GM06990 (cell line): ENCODE measurements around the gene KCTD20.

Experiments used
- DNase-seq: peaks from one replicate; pipeline ENCODE4 v3.0.0-alpha.2; 2011; ENCODE audit not compliant: insufficient read length; ENCODE audit errors: extremely low read depth
- H3K27me3 ChIP-seq: replicated peaks from 2 replicates; pipeline ENCODE4 v1.6.0; 2011; ENCODE audit warnings: low read length; ENCODE audit not compliant: control insufficient read depth, insufficient read depth
- H3K36me3 ChIP-seq: 2 replicates; pipeline ENCODE4 v1.5.1; 2011; ENCODE audit warnings: low read length; ENCODE audit not compliant: control insufficient read depth, insufficient read depth
- H3K4me3 ChIP-seq: replicated peaks from 2 replicates; pipeline ENCODE4 v1.5.1; 2011; ENCODE audit warnings: low read depth, mild to moderate bottlenecking, control low read depth, low read length
- CTCF ChIP-seq: IDR thresholded peaks from 2 replicates; pipeline ENCODE4 v1.5.1; 2011; ENCODE audit warnings: low read length, control low read depth, mild to moderate bottlenecking, inconsistent platforms; ENCODE audit not compliant: insufficient read depth, poor library complexity, severe bottlenecking

Gene KCTD20

GRCh38 chr6:36428911-36429310, 13.9 kb upstream of the KCTD20 start:
- no peaks in the 10 kb centered on the region for H3K36me3 ChIP-seq
- H3K4me3 ChIP-seq = no peak overlapping the region
- no peak for DNase-seq
- no peaks in the 10 kb centered on the region for H3K27me3 ChIP-seq
- peak; percentile 35 for TF ChIP-seq CTCF

- no peaks in the 10 kb centered on the region for H3K27me3 ChIP-seq
- no peaks in the 10 kb centered on the region for H3K36me3 ChIP-seq
- no peak for TF ChIP-seq CTCF
- no peak overlapping the region for H3K4me3 ChIP-seq
- no peak for DNase-seq
These were observed 12.4 kb upstream of the KCTD20 start for GRCh38 chr6:36430351-36430750.

GRCh38 chr6:36431197-36431596, 11.6 kb upstream of the KCTD20 start:
- Histone ChIP-seq H3K36me3 (no peaks in the 10 kb centered on the region), H3K4me3 (no peak overlapping the region), H3K27me3 (no peaks in the 10 kb centered on the region)
- DNase-seq = no peak
- no peak for TF ChIP-seq CTCF

- TF ChIP-seq CTCF = no peak
- Histone ChIP-seq H3K36me3 (no peaks in the 10 kb centered on the region), H3K4me3 (no peak overlapping the region), H3K27me3 (no peaks in the 10 kb centered on the region)
- DNase-seq = no peak
These were observed 10.6 kb upstream of the KCTD20 start for GRCh38 chr6:36432151-36432671.

- TF ChIP-seq CTCF = no peak
- H3K4me3 ChIP-seq = no peak overlapping the region
- DNase-seq = no peak
- H3K27me3 ChIP-seq = no peaks in the 10 kb centered on the region
- no peaks in the 10 kb centered on the region for H3K36me3 ChIP-seq
These were observed 6.3 kb upstream of the KCTD20 start for GRCh38 chr6:36436466-36436865.

GRCh38 chr6:36441307-36441894, 1.4 kb upstream of the KCTD20 start:
- Histone ChIP-seq H3K27me3 (no peaks in the 10 kb centered on the region), H3K4me3 (no peak overlapping the region), H3K36me3 (no peaks in the 10 kb centered on the region)
- DNase-seq = peak; percentile 69
- no peak for TF ChIP-seq CTCF
